ENCODE results near the gene CCDC3.

GRCh38 chr10:12927896-12928295 is 73.6 kb downstream of the CCDC3 start:
- TF ChIP-seq CTCF (IDR thresholded peaks at IDR 0.05; ENCODE audit: low read length), result no peak
- TF ChIP-seq EZH2 (IDR thresholded peaks at IDR 0.05; ENCODE audit: borderline replicate concordance, low read length), result no peak

Data from OCI-LY1 (cell line).